H54 (cell line): ENCODE results near the gene WDFY2.
"Not testable (repeated sequence)": the region's sequence is repeated elsewhere in the genome, so short reads cannot be mapped to it uniquely, and the experiment has no call there.

Experiments
- DNase-seq: peaks from one replicate; pipeline ENCODE4 v3.0.0; 2011; ENCODE audit warnings: low spot score, mixed read lengths; ENCODE audit not compliant: insufficient read length
- FAIRE-seq: peaks from 3 replicates; lab custom pipeline; 2011; peaks lifted over from hg19 to GRCh38; lab: Jason Lieb, UNC
- POLR2A ChIP-seq: IDR thresholded peaks from 2 replicates; pipeline ENCODE4 v1.6.1; 2011; ENCODE audit warnings: low read depth, mild to moderate bottlenecking, low read length

Gene WDFY2, protein sequence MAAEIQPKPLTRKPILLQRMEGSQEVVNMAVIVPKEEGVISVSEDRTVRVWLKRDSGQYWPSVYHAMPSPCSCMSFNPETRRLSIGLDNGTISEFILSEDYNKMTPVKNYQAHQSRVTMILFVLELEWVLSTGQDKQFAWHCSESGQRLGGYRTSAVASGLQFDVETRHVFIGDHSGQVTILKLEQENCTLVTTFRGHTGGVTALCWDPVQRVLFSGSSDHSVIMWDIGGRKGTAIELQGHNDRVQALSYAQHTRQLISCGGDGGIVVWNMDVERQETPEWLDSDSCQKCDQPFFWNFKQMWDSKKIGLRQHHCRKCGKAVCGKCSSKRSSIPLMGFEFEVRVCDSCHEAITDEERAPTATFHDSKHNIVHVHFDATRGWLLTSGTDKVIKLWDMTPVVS

DNA sequence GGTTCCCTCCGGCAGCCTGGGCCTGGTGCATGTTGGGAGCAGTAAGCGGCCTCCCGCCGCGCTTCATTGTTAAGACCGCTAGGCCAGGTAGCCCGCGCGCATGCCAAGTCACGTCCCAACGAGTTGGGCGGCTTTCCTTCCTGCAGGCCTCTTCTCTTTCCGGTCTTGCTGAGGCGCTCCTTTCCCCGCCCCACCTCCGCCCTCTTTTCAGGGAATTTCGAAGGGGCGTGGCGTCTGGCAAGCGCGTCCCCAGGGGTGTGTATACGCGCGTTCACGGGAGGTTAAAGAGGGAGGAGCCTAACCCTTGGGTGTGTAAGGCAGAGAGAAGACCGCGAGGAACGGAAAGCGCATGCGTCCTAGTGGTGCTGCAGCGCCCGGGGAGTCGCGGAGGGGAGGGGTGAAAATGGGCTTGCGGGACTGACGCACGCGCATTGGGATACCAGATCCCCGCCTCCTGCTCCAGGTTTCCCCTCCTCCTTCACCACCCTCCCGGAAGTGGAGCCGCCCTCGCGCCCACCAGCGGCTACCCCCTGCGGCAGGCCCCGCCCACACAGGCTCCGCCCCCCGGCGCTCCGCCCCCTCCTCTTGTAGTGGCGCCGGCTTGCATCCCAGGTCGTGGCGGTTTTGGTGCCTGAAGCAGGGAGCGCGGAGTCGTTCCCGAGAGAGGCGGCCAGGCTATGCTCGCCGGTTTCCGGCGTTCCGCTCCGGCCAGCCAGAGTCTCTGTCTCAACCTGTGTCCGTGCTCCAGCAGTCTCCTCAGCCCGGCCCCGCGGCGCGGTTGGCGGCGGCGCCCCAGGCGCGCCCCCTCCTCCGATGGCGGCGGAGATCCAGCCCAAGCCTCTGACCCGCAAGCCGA lies at the start of gene WDFY2:
TSS of gene WDFY2 (plus strand) at position 588 of the 856 bp plus-strand sequence. CDS start at position 814, 226 bp downstream.
- peak; percentile 66 for DNase-seq
- TF ChIP-seq POLR2A, result peak; percentile 91
- FAIRE-seq, result peak; percentile 70

DNA sequence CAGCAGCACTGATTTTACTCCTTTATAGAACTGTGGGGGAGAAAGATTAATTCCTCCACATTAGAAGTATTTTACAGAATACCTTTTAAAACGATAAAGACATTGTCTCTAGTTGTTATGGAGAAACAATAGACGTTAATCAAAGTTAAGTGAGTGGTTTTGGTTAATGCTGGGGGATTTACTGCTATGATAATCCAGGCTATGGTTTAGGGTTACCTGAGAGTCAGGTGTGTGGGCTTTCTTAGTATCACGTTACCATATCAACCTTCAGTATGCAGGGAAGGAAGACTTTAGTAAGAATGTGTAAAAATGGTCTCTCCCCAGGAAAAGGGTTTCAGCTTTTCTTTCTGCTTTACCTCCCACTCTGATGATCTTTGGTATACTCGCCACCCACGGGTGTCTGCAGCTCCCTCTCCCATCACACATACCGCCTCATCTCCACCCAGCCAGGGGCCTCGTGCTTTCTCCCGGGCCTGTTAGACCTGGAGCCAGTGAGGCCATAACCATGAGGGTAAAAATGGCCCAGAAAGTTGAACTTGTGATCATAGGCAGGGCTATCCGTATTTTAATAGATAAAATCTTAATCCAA lies 45.6 kb upstream of the WDFY2 start:
- FAIRE-seq, result no peak
- no peak for TF ChIP-seq POLR2A
- no peak for DNase-seq

DNA sequence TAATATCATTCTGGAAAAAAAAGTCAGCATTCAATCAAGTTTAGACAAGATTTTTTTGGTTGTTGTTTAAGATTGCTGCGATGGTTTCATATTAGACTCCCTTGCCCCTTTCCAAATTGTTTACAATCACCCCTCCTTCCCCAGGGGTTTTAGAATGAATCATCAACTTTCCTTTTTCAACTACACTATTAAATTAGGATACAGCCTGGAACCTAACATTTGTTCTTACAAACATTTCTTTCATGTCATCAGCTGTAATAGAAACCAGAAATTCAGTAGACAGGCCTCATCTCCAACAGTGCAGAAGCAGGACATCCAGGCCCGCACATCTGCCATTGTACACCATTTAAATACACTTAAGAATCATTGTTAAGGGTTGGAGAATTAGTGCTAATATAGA lies 44.4 kb upstream of the WDFY2 start:
- FAIRE-seq (no peak), DNase-seq (no peak)
- TF ChIP-seq POLR2A, result no peak

DNA sequence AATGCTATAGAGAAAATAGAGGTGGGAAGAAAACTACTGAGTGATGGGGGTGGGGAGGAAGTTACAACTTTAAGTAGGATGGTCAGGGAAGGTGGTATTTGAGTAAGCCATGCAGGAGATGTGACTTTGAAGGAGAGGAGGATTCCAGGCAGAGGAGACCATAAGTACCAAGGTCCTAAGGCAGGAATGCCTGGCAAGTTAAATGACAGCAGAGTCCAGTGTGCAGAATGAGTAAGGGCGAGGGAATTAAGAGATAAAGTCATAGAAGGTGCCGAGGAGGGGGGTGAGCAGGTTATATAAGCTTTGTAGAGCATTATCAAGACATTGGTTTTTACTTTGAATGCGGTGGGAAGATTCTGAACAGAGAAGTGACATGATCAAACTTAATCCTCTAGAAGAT lies 43.2 kb upstream of the WDFY2 start:
- TF ChIP-seq POLR2A, result no peak
- no peak for FAIRE-seq
- DNase-seq, result no peak

DNA sequence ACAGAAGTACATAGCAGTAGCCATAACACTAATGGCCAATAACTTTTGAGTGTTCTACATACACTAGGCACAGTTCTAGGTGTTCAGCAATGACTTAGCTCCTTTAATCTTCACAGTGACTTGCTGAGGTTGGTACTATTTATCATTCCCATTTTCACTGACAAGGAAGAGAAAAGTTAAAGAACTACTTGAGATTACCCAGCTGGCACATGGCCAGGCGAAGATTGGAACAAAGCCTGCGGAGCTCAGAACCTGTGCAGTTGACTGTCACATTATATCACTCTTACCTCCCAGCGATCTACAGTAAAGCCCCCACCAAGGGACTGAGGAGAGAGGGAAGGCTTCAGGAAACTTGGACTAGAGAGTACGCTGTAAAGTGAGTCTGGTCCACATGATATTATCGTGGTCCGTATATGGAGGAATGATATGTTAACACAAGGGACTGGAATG lies 42.4 kb upstream of the WDFY2 start:
- FAIRE-seq (no peak), DNase-seq (no peak)
- no peak for TF ChIP-seq POLR2A

DNA sequence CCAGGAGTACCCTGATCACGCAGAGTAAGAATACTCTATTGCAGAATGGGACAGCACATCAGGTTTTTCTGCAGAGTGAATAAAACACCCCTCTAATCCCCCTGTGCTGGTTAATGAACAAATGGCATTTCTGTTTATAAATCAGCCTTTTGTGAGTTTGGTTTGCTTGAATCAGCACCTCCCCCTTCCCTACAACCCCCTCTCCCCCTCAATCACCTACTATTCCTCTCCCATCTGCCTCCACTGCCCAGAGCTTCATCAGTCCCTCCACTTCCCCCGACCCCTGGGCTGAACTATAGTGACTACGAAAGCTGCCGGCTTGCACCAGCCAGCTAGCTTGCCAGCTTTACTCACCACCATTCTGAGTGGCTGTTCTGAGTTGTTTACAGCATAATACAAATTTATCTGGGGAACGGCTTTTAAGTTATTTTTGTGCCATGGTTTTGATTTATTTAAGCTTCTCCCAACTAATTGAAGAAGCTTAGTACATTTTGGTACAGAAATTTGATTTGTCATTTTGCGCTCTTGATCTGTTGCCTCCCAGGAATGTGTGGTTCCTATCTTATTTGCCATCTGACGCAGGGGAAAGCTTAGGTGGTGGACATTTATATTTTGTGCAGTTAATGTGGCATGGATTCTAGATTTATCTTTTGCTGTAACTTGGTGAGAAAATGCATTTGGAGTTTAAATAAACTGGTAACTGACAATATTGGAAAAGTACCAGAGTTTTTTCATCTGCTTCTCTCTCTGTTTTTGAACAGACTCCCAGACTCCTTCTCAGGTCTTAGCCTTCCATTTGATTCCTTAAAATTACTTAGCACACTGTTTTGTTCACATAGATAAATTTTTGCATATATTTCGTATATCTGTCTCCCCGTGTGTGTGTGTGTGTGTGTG lies 41.7 kb upstream of the WDFY2 start:
- DNase-seq (no peak), FAIRE-seq (no peak)

DNA sequence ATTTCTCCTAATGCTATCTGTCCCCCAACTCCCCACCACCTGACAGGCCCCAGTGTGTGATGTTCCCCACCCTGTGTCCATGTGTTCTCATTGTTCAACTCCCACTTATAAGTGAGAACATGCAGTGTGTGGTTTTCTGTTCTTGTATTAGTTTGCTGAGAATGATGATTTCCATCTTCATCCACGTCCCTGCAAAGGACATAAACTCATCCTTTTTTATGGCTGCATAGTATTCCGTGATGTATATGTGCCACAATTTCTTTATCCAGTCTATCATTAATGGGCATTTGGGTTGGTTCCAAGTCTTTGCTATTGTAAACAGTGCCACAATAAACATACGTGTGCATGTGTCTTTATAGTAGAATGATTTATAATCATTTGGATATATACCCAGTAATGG lies 38.8 kb upstream of the WDFY2 start:
- not testable (repeated sequence) for FAIRE-seq, DNase-seq

More for the DNA sequence above, 41.7 kb upstream of the WDFY2 start:
- no peak for TF ChIP-seq POLR2A

DNA sequence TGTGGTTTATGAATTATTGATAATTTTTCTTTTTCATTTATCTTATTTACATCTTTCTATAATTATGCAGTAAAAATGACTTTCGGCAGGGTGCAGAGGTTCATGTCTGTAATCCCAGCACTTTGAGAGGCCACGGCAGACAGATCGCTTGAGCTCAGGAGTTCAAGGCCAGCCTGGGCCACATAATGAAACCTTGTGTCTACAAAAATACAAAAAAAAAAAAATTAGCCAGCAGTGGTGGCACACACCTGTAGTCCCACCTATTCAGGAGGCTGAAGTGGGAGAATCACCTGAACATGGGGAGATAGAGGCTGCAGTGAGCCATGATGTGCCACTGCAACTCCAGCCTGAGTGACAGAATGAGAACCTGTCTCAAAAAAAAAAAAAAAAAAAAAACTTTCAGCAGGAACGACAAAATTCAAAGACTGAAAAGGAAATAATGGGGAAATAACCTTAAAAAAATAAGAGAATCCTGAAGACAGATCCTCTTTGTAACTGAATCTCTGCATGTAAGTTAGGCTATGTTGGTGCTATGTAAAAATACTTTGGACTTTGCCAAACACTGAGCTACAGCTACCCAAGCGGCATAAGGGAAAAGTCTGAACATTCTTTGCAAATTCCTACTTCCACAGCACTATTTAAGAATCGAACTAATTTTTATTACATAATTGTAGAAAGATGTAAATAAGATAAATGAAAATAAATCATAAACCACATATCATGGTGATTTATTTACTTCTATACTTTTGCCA lies 36.7 kb upstream of the WDFY2 start:
- no peak for FAIRE-seq

DNA sequence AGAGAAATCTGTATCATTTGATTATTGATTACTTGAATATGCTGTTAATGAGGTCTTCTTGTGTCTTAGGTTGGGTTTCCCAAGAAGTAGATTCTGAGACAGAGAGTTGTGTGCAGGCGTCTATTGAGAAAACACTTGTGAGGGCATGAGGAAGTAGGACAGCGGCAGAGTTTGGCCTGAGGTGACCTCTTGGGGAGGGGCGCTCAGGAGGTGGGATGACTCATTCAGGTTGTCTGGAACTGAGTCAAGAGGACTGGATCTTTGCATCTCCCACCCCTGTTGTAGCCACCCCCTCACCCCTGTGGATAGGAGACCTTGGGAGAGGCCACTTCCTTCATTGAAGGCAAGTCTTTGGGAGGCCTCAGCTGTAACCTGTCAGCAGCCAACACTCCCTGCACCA lies 35.2 kb upstream of the WDFY2 start:
- no peak for DNase-seq
- no peak for TF ChIP-seq POLR2A
- FAIRE-seq, result no peak

More for the DNA sequence above, 36.7 kb upstream of the WDFY2 start:
- DNase-seq, result no peak
- no peak for TF ChIP-seq POLR2A

DNA sequence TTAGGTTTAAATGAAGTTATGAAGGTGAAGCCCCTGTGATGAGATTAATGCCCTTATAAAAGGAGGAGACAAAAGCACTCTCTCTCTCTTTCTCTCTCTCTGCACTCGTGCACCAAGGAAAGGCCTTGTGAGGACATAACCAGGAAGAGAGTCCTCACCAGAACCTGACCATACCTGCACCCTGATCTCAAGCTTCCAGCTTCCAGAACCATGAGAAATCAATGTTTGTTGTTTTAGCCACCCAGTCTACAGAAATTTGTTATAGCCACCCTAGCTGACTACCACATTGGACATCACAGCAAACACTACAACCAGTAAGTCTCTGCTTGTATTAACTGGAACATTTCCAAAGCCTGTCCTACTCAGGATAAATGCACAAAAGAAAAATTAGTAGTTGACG lies 34.7 kb upstream of the WDFY2 start:
- DNase-seq, result no peak
- no peak for TF ChIP-seq POLR2A
- no peak for FAIRE-seq

DNA sequence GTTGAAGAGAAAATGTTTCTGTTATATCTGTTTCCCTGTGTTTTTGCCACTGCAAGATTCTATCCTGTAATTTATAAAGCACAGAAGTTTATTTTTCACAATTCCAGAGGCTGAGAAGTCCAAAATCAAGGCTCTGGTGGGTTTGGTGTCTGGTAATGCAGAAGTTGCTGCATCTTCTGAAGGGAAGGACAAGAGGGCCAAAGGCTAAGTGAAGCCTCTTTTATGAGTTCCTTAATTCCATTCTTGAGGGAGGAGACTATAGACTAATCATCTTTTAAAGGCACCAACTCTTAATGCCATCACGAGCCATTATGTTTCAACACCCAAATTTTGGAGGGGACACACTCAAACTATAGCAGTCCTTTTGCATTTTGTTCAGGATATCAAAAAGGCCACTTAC lies 34.1 kb upstream of the WDFY2 start:
- FAIRE-seq, result no peak
- no peak for DNase-seq
- TF ChIP-seq POLR2A, result no peak

DNA sequence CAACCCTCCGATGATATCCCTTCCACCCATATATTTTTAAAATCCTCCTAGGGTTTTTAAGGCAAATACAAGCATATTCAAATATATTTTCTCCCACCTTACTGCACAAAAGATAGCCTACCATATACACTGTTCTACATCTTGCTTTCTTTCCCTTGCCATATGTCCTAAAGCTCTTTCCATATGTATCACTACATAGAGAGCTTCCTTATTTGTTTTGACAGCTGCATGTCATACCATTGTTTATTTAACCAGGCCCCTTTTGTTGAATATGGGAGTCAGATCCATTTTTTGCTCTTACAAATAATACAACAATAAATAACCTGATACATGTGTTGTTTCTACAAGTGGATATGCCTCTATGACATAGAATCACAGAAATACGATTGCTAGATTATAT lies 32.8 kb upstream of the WDFY2 start:
- no peak for TF ChIP-seq POLR2A
- no peak for FAIRE-seq
- no peak for DNase-seq

DNA sequence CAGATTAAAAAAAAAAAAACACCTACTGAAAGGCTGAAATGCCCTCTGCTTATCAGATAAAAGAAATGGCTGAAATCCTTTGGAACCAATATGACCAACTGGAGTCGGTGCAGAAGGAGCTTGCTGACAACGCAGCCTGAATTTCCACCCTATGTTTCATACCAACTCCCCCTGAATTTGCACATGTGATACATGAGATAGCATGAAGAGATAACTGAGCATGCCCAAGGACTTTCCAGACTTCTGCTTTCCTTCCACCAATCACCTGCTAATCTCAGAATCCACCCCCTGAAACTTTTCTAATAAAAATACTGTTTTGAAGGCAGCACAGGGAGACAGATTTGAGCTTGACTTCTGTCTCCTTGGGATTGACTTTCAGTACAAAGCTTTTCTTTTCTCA lies 32.2 kb upstream of the WDFY2 start:
- no peak for DNase-seq
- FAIRE-seq, result no peak
- no peak for TF ChIP-seq POLR2A
